Right lobe of liver (tissue), 6 donors: ENCODE data around the gene NUBP2. TPM values are rescaled to one million over a fixed set of nuclear protein-coding genes. Genes with fewer than 3 reads are reported as not detected.

Experiments used
- ATAC-seq, 4 donors: fragments of 200-7000 bp; cut with Tn5 transposase; one replicate each; pipeline ENCODE4 v1.9.1; 2020; ENCODE audit warnings: mild to moderate bottlenecking in 4 of 4, moderate library complexity in 4 of 4
- DNase-seq, 3 donors: peaks; one replicate each; pipeline ENCODE4 v3.0.0-alpha.2; 2020
- H3K27ac ChIP-seq, 3 donors: fragments of 200-600 bp; one replicate each; pipeline ENCODE4 v1.8.0; 2022
- H3K27me3 ChIP-seq, 2 donors: fragments of 200-600 bp; one replicate each; pipeline ENCODE4 v1.8.0; 2022
- H3K36me3 ChIP-seq, 4 donors: fragments of 200-600 bp; sonication (generic) in 1 of 4; one replicate each; pipeline versions ENCODE4 v1.5.1 to v1.8.0; 2017 to 2022; ENCODE audit warnings: control low read depth in 1 of 4
- H3K4me1 ChIP-seq, 4 donors: fragments of 200-600 bp; sonication (generic) in 1 of 4; one replicate each; pipeline versions ENCODE4 v1.5.1 to v1.8.0; 2017 to 2022; ENCODE audit warnings: control low read depth in 1 of 4
- H3K4me3 ChIP-seq, 3 donors: fragments of 200-600 bp; one replicate each; pipeline ENCODE4 v1.8.0; 2022
- H3K9me3 ChIP-seq, 4 donors: fragments of 200-600 bp; sonication (generic) in 1 of 4; one replicate each; pipeline versions ENCODE4 v1.5.1 to v1.8.0; 2017 to 2022; ENCODE audit warnings: control low read depth in 1 of 4
- CTCF ChIP-seq, 4 donors: fragments of 200-600 bp in 3 of 4; fragments of 450-650 bp in 1 of 4; IDR thresholded peaks; one replicate each; pipeline versions ENCODE4 v1.5.1 to v1.8.0; 2016 to 2022; ENCODE audit warnings: antibody characterized with exemption in 4 of 4, mild to moderate bottlenecking in 2 of 4
- POLR2A ChIP-seq: fragments of 450-650 bp; IDR thresholded peaks from one replicate; pipeline ENCODE4 v1.6.1; 2017; ENCODE audit warnings: antibody characterized with exemption, mild to moderate bottlenecking
- WGBS: methylation state at CpG from one replicate; pipeline ENCODE4 v1.1.6; 2018; ENCODE audit warnings: low coverage, low lambda C conversion rate; ENCODE audit not compliant: insufficient coverage; ENCODE audit errors: missing lambda C conversion rate; 5-methylcytosine and 5-hydroxymethylcytosine counted together
- intact Hi-C, 2 donors: fragments of 100-400 bp; cut with DNase I; formaldehyde crosslinking; loops; one replicate each; pipeline versions ENCODE4 v1.11.2 to v1.14.1; 2022
- total RNA-seq, 6 experiments: library from RNA; depleted of rRNA in 2 of 6; stranded (reverse); fragments of >200 nt in 2 of 6; fragmentation: NEBNext Ultra II Directional in 3 of 6; extraction: Animal tissue kit (Norgen Biotek cat#: 25700) in 3 of 6; gene quantifications; one replicate each; pipeline versions ENCODE4 v1.1.0 to v1.2.4, GENCODE V29; 2016 to 2023
- donor health status: DM: no; HTN: yes; CAD: no.
- donor health status: DM: no; HTN: no; CAD: no.
- donor health status: DM: no; HTN: no; CAD: no.
- donor health status: DM: no; HTN: yes; CAD: no.
- donor health status: DM: no; HTN: yes; CAD: no.

The NUBP2 gene
- total RNA-seq, 6 experiments from 2014 or later, result 21.1 to 90.3 (median 32.6) TPM

GRCh38 chr16:1786242-1787055, 3.7 kb downstream of the NUBP2 start:
- H3K27me3 ChIP-seq, result no peaks in the 10 kb centered on the region
- peak; percentile 19 to 56 (median 46) for DNase-seq
- intact Hi-C loops, result no loop called here
- ATAC-seq, result no peak
- H3K36me3 ChIP-seq, result peaks cover 0 to 14% (median 7%) of the 10 kb centered on the region in 4 donors
- no peak overlapping the region for H3K27ac ChIP-seq
- H3K9me3 ChIP-seq, result no peaks in the 10 kb centered on the region
- peaks cover 0 to 12% (median 5%) of the 10 kb centered on the region in 4 donors for H3K4me1 ChIP-seq
- H3K4me3 ChIP-seq, result no peak overlapping the region
- no peak for TF ChIP-seq POLR2A
- TF ChIP-seq CTCF (IDR thresholded peaks at IDR 0.05), result no peak
- WGBS, result 91% methylated on average over 8 of the region's 51 CpGs

- DNase-seq (no peak), ATAC-seq (no peak)
- H3K4me3 ChIP-seq, result no peak overlapping the region
- peaks cover 0 to 14% (median 4%) of the 10 kb centered on the region in 4 donors for H3K4me1 ChIP-seq
- TF ChIP-seq CTCF (IDR thresholded peaks at IDR 0.05) (no peak), POLR2A (no peak)
- H3K36me3 ChIP-seq, result peaks cover 0 to 14% (median 7%) of the 10 kb centered on the region in 4 donors
- no peak overlapping the region for H3K27ac ChIP-seq
- no CpG with 5 or more reads among the region's 6 CpGs for WGBS
- no peaks in the 10 kb centered on the region for H3K9me3 ChIP-seq
- no peaks in the 10 kb centered on the region for H3K27me3 ChIP-seq
- intact Hi-C loops, result no loop called here
Observed at GRCh38 chr16:1787056-1787321, 4.2 kb downstream of the NUBP2 start.

GRCh38 chr16:1787322-1788094, 4.7 kb downstream of the NUBP2 start:
- ATAC-seq, result no peak

More at GRCh38 chr16:1787322-1788094, 4.7 kb downstream of the NUBP2 start:
- Histone ChIP-seq H3K9me3 (no peaks in the 10 kb centered on the region), H3K27me3 (no peaks in the 10 kb centered on the region), H3K36me3 (peaks cover 0 to 14% (median 7%) of the 10 kb centered on the region in 4 donors), H3K4me3 (no peak overlapping the region), H3K27ac (no peak overlapping the region), H3K4me1 (peaks cover 0 to 19% (median 7%) of the 10 kb centered on the region in 4 donors)
- 90% methylated on average over 2 of the region's 44 CpGs for WGBS
- intact Hi-C loops, result no loop called here
- TF ChIP-seq CTCF (IDR thresholded peaks at IDR 0.05) (no peak), POLR2A (no peak)
- peak in 1 of 3 donors; percentile 46 for DNase-seq
